Measurements from ENCODE around the gene PPEF2. TPM values are rescaled to one million over a fixed set of nuclear protein-coding genes. Genes with fewer than 3 reads are reported as not detected.

The PPEF2 gene
- total RNA-seq, 1 experiment from 2014 or later = not detected

DNA sequence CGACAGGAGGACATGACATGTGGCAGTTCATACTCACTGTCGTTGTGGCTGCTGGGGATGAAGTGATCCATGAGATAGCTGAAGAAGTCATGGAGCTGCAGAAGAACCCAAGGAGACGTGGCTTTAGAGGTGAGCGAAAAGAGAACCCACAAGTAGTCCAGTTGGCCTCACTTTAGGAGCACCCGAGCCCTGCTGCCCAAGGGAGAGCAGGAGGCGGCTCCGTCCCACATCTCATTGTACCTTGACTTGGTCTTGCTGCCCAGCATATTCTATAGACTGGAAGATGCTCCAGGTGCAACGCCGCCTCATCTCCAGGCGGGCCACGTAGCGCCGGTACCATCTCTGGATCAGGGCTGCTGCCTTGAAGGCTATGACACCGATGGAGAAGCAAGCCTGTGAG, 10.6 kb downstream of the PPEF2 start:
- H3K4me3 ChIP-seq (ENCODE audit: low read depth, low read length, poor library complexity, severe bottlenecking) = no peak overlapping the region
- TF ChIP-seq, protein P1, sequence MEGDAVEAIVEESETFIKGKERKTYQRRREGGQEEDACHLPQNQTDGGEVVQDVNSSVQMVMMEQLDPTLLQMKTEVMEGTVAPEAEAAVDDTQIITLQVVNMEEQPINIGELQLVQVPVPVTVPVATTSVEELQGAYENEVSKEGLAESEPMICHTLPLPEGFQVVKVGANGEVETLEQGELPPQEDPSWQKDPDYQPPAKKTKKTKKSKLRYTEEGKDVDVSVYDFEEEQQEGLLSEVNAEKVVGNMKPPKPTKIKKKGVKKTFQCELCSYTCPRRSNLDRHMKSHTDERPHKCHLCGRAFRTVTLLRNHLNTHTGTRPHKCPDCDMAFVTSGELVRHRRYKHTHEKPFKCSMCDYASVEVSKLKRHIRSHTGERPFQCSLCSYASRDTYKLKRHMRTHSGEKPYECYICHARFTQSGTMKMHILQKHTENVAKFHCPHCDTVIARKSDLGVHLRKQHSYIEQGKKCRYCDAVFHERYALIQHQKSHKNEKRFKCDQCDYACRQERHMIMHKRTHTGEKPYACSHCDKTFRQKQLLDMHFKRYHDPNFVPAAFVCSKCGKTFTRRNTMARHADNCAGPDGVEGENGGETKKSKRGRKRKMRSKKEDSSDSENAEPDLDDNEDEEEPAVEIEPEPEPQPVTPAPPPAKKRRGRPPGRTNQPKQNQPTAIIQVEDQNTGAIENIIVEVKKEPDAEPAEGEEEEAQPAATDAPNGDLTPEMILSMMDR (conservative IDR thresholded peaks at IDR 0.05; ENCODE audit: low read depth, low read length) = no peak
- no peak for TF ChIP-seq EZH2 (IDR thresholded peaks at IDR 0.05; ENCODE audit: borderline replicate concordance, low read depth, low read length, poor library complexity, severe bottlenecking)
- CTCF ChIA-PET = no interaction called here
- no peaks in the 10 kb centered on the region for H3K9me3 ChIP-seq (ENCODE audit: low read depth, low read length, poor library complexity, severe bottlenecking)
- BruUV-seq (replicated peaks) = no TSS peak
- no peaks in the 10 kb centered on the region for H3K36me3 ChIP-seq (ENCODE audit: insufficient read depth, low read length, poor library complexity, severe bottlenecking)
- intact Hi-C loops (cut with micrococcal nuclease; ENCODE audit: unreplicated experiment) = no loop called here
- POLR2A ChIA-PET (ENCODE audit: low non-redundant PET) = no interaction called here
- H3K4me1 ChIP-seq (ENCODE audit: insufficient read depth, low read length, poor library complexity, severe bottlenecking) = no peaks in the 10 kb centered on the region
- no peak for DNase-seq (ENCODE audit: low spot score)
- H3K27me3 ChIP-seq (replicated peaks; ENCODE audit: insufficient read depth, low read depth, low read length, poor library complexity) = no peaks in the 10 kb centered on the region
- no peak overlapping the region for H3K27ac ChIP-seq (ENCODE audit: low read depth, low read length, poor library complexity, severe bottlenecking)

DNA sequence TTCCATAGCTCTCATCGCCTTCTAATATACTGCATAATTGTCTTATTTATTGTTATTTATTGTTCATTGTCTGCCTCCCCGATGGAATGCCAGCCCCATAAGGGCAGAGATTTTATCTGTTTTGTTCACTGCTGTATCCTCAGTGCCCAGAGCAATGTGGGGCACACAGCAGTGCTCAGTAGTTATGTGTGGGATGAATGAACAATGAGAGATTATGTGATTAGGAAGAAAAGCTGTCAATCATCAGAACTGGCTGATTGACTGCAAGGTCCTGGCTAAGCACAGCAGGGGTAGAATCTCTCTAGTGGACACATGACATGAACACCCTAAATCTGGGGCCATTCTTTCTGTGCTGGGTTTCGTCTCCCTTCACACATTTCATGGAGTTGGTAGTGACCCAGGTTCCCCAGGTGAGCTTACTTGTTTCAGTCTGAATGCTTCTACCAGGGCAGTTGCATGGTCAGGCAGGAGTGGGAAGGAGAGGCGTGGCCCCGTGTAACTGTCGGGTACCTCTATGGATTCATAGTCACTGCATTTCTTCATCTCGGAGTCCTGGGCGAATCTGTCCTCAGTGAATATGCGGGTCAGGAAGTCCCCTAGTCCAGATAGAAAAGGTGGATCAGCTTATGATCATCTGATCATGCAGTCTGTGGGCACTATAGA, 12.6 kb downstream of the PPEF2 start:
- CTCF ChIA-PET = interaction anchor here (0.6 kb wide), 1 partner anchor 28 kb away, joined by 3 read pairs; no protein-coding TSS in a partner anchor
- BruUV-seq (replicated peaks) = no TSS peak
- DNase-seq (ENCODE audit: low spot score) = no peak

DNA sequence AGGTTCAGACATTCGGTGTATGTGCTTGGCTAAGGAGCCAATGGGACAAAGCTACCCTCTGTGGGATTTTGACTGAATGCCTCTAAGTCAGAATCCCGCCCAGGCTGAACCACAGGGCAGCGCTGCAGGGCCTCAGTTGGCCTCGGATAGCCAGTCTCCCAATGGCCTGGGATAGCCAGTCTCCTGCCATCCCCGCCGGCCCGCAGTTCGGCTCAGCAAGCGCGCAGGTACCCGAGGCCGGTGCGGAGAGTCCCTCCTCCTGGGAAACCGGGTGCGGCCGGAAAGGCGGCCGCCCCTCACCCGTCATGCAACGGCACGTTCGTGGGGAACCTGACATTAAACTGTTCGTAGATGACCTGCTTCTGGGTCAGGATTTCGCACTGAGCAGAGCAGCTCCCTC, 16.1 kb downstream of the PPEF2 start:
- H3K27ac ChIP-seq (ENCODE audit: low read depth, low read length, poor library complexity, severe bottlenecking) = no peak overlapping the region
- TF ChIP-seq EZH2 (IDR thresholded peaks at IDR 0.05; ENCODE audit: borderline replicate concordance, low read depth, low read length, poor library complexity, severe bottlenecking) = no peak
- TF ChIP-seq, protein P1 (conservative IDR thresholded peaks at IDR 0.05; ENCODE audit: low read depth, low read length) = no peak
- no peaks in the 10 kb centered on the region for H3K27me3 ChIP-seq (replicated peaks; ENCODE audit: insufficient read depth, low read depth, low read length, poor library complexity)
- no TSS peak for BruUV-seq (replicated peaks)
- H3K4me1 ChIP-seq (ENCODE audit: insufficient read depth, low read length, poor library complexity, severe bottlenecking) = no peaks in the 10 kb centered on the region
- no peak for DNase-seq (ENCODE audit: low spot score)
- no peak overlapping the region for H3K4me3 ChIP-seq (ENCODE audit: low read depth, low read length, poor library complexity, severe bottlenecking)
- intact Hi-C loops (cut with micrococcal nuclease; ENCODE audit: unreplicated experiment) = no loop called here
- ChIA-PET POLR2A (ENCODE audit: low non-redundant PET) (no interaction called here), CTCF (no interaction called here)
- no peaks in the 10 kb centered on the region for H3K36me3 ChIP-seq (ENCODE audit: insufficient read depth, low read length, poor library complexity, severe bottlenecking)
- no peaks in the 10 kb centered on the region for H3K9me3 ChIP-seq (ENCODE audit: low read depth, low read length, poor library complexity, severe bottlenecking)

More for the DNA sequence above, 12.6 kb downstream of the PPEF2 start:
- H3K36me3 ChIP-seq (ENCODE audit: insufficient read depth, low read length, poor library complexity, severe bottlenecking) = no peaks in the 10 kb centered on the region
- no peaks in the 10 kb centered on the region for H3K9me3 ChIP-seq (ENCODE audit: low read depth, low read length, poor library complexity, severe bottlenecking)
- H3K4me1 ChIP-seq (ENCODE audit: insufficient read depth, low read length, poor library complexity, severe bottlenecking) = no peaks in the 10 kb centered on the region
- no peaks in the 10 kb centered on the region for H3K27me3 ChIP-seq (replicated peaks; ENCODE audit: insufficient read depth, low read depth, low read length, poor library complexity)
- H3K27ac ChIP-seq (ENCODE audit: low read depth, low read length, poor library complexity, severe bottlenecking) = no peak overlapping the region
- H3K4me3 ChIP-seq (ENCODE audit: low read depth, low read length, poor library complexity, severe bottlenecking) = no peak overlapping the region
- TF ChIP-seq, protein P1 (conservative IDR thresholded peaks at IDR 0.05; ENCODE audit: low read depth, low read length) = no peak
- no peak for TF ChIP-seq EZH2 (IDR thresholded peaks at IDR 0.05; ENCODE audit: borderline replicate concordance, low read depth, low read length, poor library complexity, severe bottlenecking)
- intact Hi-C loops (cut with micrococcal nuclease; ENCODE audit: unreplicated experiment) = no loop called here
- POLR2A ChIA-PET (ENCODE audit: low non-redundant PET) = no interaction called here
